ENCODE measurements around the gene TSKU. TPM values are rescaled to one million over a fixed set of nuclear protein-coding genes. Genes with fewer than 3 reads are reported as not detected.

Gene TSKU
- total and polyA plus RNA-seq, 4 experiments from 2014 or later, result 0.13 TPM; not detected in 3

Other genes starting within 250 kb of the TSKU start
- under 1 TPM; 0.38 to 0.53 TPM for gene LRRC32, start 112.6 kb upstream of the TSKU start, total RNA-seq
- under 1 TPM in 1 of 2 donors, not detected in 1; 0.56 TPM for gene LRRC32, start 112.6 kb upstream of the TSKU start, polyA plus RNA-seq
- 1 to 10 TPM; 5.7 to 6.8 TPM for gene ACER3, start 77.6 kb downstream of the TSKU start, total RNA-seq
- 1 to 10 TPM; 2.9 to 4.4 TPM for gene ACER3, start 77.6 kb downstream of the TSKU start, polyA plus RNA-seq